Stimulated activated CD8-positive, alpha-beta memory T cell treated with anti-CD3 and anti-CD28 coated beads, Interleukin-12 subunit alpha, Interleukin-12 subunit beta, amount 100 ng/mL, for 4 hours (primary cell): ENCODE results near the gene CAV1.

ENCODE experiments used
- DNase-seq: peaks from one replicate; pipeline ENCODE4 v3.0.0-alpha.2; 2020; ENCODE audit warnings: low read depth

CAV1 gene

GRCh38 chr7:116557901-116558300 lies 33.1 kb downstream of the CAV1 start:
- no peak for DNase-seq

- DNase-seq, result no peak
These were observed 35.5 kb downstream of the CAV1 start for GRCh38 chr7:116560021-116560970.

DNA sequence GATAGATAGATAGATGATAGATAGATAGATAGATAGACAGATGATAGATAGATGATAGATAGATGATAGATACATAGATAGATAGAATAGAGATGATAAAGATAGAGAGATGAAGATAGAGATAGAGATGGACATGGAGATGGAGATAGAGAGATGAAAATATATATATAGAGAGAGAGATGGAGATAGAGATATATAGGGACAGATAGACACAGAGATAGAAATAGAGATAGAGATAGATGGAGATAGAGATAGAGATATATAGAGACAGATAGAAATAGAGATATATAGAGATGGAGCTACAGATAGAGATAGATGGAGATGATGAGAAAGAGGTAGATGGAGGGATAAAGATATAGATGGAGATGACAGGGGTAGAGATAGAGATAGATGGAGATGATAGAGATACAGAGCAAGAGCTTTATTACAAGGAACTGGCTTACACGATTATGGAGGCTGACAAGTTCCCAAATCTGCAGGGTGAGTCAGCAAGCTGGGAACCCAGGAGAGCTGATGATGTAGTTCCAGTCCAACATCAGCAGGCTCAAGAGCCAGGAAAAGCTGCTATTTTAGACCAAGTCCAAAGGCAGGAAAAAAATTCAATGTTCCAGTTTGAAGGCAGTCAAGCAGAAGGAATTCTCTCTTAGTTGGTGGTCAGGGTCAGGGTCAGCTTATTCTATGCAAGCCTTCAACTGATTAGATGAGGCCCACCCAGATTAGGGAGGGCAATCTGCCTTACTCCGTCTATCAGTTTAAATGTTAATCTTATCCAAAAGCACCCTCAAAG lies 37.1 kb downstream of the CAV1 start:
- no peak for DNase-seq

GRCh38 chr7:116562529-116563121 lies 37.8 kb downstream of the CAV1 start:
- DNase-seq, result no peak

DNA sequence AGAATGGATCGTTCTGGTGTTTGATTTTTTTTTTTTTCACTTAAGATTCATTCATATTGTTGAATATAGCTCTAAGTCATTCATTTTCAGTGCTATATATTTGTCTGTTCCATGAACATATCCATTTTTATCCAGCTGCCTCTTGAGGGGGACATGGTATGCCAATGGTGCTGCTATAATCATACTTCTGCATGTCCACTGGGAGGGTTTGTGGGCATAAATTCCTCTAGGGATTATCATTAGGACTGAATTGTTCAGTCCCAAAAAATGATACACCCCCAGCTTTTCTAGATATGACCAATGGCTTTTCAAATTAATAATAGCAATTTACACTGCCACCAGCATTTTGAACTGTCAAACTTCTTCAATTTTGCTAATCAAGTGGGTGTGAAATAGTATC lies 41.1 kb downstream of the CAV1 start:
- no peak for DNase-seq

GRCh38 chr7:116566666-116567065 lies 41.8 kb downstream of the CAV1 start:
- no peak for DNase-seq

- no peak for DNase-seq
These were observed 44.9 kb downstream of the CAV1 start for GRCh38 chr7:116569737-116570136.

- no peak for DNase-seq
These were observed 45.5 kb downstream of the CAV1 start for GRCh38 chr7:116570306-116570705.

DNA sequence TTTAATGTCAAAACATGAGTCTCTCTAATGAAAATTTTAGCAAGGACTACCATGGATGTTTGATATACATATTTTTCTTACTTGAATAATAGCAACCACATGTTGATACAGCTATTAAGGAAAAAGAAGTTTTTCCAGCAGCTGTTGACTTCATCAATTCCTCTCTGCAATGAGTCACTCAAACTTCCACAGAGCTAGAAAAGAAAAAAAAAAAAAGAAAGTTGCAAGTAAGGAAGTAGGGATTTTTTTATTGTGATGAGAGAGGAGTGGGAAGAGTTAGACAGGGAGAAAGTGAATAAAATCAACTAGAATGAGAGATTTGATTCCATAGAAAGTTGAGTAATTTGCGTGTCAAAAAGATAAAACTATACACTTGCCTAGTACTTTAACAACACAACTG lies 46.2 kb downstream of the CAV1 start:
- no peak for DNase-seq

GRCh38 chr7:116571552-116571951 lies 46.7 kb downstream of the CAV1 start:
- DNase-seq, result no peak

DNA sequence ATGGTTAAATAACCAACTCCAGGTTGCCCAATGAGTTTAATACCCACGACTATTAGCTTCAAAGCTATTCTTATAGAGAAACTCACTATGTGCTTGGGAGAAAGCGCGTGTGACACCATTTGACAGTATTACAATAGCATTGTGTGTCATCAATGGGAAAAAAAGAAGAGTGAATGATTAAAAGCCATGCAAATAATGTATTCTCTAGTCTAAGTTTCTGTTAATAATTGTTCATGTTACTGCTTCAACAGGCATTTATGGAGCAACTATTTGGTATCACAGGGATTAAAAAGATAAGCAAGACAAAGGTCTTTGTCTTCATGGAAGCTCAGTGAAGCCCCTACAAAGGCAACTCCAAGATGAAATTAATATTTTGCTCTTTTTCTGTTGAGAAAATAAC lies 47.2 kb downstream of the CAV1 start:
- no peak for DNase-seq

GRCh38 chr7:116573541-116573940 lies 48.7 kb downstream of the CAV1 start:
- DNase-seq, result no peak

DNA sequence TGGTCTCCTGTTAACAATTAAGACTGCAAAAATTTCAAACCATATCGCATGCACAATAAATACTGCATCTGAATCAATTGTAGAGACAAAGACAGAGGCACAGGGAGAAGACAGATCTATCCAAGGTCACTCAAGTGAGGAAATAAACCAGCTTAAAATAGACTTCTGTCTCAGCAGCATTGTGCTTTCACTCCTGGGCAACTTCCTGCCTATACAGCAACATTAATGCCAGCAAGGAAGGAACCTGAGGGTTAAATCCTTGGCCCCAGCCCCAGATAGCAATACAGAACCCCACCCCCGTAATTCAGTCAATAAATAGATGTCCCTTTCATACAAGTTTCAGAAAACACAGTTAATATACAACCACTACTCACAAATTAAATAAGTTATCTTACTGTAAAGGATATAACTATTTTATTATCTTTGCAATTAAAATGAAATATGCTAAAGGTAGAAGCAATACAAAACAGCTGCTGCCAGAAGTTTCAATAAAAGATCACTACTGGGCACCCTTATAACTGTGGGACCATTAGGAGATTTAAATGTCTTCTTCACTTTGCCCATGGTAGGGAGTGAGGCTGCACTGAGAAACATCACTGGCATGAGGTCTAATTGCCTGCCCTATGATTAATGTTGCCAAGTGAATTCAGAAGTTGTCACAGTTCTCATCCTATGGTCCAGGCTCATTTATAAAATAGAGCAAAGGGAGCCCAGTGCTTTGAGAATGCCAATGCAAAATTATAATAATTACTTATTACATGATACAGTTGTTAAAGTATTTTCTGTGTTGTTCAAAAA lies 49.4 kb downstream of the CAV1 start:
- DNase-seq, result no peak

DNA sequence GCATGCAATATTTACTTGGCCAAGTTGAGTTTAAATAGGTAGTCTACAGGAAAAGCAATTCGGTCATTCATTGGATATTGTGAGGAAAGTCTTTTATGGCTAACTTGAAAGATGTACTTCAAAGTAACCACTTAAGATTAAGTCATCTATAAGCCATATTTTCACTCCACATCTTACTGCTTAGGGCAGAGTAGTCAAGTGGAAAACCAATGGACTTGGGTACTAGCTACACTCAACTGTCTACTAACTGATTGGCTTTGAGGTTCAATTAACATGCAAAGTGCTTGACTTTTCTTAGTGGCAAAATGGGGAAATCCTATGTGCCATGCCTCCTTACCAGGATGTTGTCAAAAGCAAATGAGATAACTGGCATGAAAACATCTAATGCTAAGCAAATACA lies 51.0 kb downstream of the CAV1 start:
- DNase-seq, result no peak

- DNase-seq, result no peak
These were observed 51.8 kb downstream of the CAV1 start for GRCh38 chr7:116576350-116577319.

- DNase-seq, result no peak
These were observed 52.6 kb downstream of the CAV1 start for GRCh38 chr7:116577320-116577871.

DNA sequence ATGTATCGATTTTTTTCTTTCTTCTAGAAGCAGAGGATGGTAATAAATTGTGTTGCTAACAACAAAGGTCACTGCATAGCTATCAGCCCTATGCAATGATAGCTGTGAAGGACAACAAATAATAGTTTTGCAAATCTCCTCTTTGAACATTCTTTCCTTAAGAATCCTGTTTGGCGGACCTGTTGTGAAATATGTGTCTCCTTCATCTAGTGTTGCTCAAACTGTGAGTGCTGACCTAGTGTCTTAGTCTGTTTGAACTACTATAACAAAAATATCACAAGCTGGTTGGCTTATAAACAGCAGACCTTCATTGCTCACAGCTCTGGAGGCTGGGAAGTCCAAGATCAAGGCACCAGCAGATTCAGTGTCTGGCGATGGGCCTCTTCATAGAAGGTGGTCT lies 53.7 kb downstream of the CAV1 start:
- no peak for DNase-seq

- no peak for DNase-seq
These were observed 54.5 kb downstream of the CAV1 start for GRCh38 chr7:116579322-116579721.

DNA sequence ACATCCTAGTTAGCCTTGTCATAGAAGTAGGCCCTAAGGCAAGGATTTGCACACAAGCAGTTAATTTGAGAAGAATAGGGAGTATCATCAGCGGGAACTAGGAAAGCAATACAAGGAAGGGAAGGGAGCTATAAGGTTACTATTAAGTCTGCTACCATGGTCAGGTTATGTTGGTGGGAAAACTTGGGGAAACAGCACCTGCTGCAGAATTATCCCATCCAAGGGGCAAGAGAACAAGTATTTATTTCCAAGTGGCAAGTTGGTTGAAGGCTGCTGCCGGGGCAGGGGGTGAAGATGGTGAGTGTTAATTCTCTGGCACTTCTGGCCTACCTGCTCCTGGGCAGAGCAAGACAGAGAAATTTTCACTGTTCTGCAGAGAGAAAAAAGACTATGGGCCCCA lies 55.0 kb downstream of the CAV1 start:
- no peak for DNase-seq

DNA sequence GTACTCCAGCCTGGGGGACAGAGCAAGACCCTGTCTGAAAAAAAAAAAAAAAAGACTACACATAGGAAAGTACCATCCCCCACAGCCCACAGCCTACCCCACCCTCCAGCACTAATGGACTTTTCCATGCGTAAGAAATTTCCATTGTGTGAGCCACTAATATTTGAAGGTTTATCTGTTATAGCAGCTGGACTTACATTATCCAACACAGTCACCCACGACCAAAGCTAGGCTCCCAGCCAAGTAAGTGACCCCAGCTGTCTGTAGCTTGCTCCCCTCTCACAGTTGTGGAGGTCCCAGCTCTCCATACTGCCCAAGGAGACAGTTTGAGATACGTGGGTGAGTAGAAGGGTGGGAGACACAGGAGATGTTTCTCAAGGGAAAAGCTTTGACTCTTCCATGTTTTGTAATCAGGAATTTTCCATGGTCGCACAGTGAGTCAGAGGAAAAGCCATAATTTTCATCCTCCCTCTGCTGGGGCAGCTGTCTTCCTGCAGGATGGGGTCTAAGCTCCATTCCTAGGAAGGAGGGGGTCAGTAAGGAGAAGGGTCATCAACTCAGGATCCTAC lies 57.4 kb downstream of the CAV1 start:
- no peak for DNase-seq
